A204.1 (cell line): Measurements from ENCODE around the gene ATP10A.
"Not testable (repeated sequence)": the region's sequence is repeated elsewhere in the genome, so short reads cannot be mapped to it uniquely, and the experiment has no call there.

Experiments used
- FAIRE-seq: peaks from 2 replicates; lab custom pipeline; 2012; peaks lifted over from hg19 to GRCh38; lab: Jason Lieb, UNC

Gene ATP10A

DNA sequence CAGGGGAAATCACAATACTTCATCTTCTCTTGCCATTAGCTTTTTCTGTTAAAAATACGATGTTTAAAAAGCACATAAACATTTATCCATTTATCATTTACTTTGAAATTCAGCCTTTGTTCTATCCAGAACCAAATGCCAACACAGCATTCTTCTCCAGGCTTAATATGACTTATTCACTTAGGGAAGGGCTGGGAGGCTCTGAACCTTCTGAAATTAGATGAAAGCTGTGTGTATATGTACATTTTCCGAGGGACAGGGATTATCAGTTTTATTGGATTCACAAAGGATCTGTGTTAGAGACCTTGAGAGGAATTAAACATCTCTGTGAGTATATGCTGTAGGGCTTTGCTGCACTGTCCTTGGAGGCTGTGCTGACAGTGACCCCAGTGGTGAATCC, 213.7 kb downstream of the ATP10A start:
- FAIRE-seq, result no peak

DNA sequence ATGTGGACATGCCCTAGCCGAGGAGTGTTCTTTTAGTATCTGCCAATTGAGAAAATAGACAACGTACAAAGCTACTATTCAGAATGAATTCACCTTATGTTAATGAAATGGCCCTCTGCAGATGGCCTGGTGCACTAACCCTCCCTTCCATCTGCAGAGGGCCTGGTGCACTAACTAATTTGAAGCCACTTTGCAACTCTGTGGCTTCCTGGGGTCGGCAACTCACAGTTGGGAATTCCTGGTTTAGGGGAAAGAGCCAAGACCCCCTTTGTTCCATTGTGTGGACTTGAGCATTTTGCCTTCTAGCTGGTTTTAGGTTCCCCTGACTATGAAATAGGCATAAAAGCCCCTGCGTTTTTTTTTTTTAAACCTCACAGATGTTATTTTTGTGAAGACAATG, 220.0 kb downstream of the ATP10A start:
- FAIRE-seq, result no peak

DNA sequence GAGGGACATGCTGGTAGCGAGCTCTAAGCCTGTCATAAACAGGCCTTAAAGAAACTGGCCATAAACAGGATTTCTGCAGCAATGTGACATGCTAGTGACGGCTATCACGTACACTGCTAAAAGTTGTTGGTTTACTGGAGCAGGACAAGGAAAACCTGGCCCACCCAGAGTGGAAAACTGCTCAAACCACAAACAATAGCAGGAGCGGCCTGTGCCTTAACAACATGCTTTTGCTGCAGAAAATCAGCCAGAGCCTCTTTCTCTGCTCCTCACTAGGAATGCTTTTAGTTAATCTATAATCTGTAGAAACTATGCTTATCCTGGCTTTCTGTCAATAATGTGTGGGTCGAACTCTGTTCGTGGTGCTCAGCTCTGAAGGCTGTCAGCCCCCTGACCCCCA, 221.4 kb downstream of the ATP10A start:
- no peak for FAIRE-seq

DNA sequence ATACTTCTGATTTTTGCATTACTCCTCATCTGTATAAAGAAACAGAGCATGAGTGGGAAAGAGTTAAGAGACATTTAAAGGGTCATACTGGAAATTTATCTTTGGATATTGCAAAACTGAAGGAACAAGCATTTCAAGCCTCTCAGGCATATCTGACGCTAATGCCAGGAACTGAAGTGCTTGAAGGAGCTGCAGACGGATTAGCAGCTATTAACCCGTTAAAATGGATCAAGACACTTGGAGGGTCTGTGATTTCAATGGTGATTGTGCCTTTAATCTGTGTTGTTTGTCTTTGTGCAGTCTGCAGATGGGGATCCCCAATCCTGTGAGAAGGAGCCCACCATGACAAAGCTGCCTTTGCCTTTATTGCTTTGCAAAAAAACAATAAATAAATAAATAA, 221.8 kb downstream of the ATP10A start:
- no peak for FAIRE-seq

DNA sequence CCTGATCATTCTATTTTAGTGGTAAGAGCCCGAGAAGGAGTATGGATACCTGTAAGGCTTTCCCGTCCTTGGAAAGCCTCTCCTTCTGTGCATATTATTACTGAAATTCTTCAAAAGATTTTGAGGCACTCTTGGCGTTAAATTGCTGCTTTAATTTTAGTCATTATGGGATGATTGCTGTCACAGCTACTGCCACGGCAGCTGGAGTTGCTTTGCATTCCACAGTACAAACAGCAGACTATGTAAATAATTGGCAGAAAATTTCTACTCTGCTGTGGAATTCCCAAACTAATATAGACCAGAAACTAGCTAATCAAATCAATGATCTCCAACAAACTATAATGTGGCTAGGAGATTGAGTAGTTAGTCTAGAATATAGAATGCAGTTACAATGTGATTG, 222.2 kb downstream of the ATP10A start:
- not testable (repeated sequence) for FAIRE-seq

DNA sequence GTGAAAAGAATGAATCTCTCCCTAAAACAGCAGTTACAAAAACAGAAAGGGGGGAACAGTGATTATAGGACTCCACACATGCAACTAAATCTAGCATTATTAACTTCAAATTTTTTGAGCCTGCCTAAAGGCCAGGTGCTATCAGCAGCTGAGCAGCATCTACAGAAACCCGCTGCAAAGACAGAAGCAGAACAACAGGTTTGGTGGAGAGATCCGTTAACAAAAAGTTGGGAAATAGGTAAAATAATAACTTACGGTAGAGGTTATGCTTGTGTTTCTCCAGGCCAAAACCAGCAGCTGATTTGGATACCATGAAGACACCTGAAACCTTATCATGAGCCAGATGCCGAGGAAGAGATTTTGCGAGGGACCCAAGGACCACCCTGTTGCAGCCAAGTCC, 222.7 kb downstream of the ATP10A start:
- FAIRE-seq, result no peak

DNA sequence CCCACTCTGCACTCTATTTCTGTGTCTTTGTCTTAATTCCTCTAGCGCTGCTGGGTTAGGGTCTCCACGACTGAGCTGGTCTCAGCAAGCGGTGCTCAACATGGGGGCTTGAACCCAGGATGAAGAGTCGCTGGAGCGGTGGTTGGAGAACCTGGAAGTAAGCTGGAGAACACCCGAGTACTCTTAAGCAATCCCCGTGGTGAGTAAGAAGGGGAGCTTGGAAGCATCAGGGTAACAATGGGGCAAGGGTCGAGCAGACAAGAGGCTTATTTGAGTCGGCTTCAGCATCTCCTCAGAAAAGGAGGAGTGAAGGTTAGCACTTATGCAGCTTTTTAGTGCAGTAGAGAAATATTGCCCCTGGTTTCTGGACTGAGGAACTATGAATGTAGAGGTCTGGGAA, 226.6 kb downstream of the ATP10A start:
- FAIRE-seq, result not testable (repeated sequence)

DNA sequence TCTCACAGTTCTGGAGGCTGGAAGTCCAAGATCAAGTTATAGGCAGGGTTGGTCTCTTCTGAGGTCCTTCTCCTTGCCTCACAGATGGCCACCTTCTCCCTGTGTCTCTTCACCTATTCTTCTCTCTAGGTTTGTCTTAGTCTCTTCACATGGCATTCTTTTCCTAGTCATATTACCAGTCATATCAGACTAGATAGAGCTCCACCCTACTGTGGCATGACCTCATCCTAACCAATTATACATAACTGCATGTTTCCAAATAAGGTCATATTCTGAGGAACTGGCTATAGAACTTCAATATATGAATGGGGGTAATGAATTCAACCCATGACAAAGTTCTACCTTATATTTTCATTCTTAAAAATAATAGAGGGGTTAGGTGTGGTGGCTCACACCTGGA, 227.9 kb downstream of the ATP10A start:
- FAIRE-seq, result no peak

DNA sequence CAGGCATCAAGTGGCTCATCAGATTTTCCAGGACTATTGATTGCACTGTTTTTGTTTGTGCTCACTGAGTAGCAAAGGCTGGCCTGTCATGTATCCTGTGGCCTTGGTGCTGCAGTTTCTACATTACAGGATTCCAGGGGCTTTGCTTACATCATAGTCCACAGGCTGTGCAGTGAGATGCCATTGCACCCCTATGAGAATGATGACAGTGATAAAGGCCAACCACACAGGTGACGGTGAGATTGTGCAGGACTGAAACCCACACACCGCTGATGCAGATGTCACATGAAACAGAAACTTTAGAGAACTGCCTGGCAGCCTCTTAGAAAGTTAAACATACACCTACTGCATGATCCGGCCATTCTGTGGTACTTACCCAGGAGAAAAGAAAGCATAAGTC, 229.3 kb downstream of the ATP10A start:
- FAIRE-seq, result no peak

DNA sequence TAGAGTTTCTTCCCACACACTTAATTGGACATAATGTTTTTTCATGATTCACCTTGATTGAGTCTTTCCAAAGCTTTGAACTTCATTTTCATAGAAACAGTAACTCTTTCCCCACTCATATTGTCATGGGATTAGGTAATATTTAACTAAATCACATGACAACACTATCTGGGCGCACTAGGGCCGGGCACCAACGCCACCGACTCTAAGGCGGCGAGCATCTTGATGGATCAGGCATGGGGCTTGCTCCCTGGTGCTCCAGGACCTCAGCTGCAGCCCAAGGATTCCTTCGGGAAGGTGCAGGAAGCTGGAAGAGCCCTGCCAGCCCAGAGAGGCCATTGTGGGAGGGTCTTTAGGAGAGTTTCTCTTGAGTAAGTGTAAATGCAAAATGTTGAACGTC, 231.2 kb downstream of the ATP10A start:
- FAIRE-seq, result no peak
